Measurements from ENCODE around the gene DGCR2. TPM values are rescaled to one million over a fixed set of nuclear protein-coding genes. Genes with fewer than 3 reads are reported as not detected.

DGCR2 gene
- polyA plus RNA-seq, 1 donor from 2014 or later = 67.1 TPM

DNA sequence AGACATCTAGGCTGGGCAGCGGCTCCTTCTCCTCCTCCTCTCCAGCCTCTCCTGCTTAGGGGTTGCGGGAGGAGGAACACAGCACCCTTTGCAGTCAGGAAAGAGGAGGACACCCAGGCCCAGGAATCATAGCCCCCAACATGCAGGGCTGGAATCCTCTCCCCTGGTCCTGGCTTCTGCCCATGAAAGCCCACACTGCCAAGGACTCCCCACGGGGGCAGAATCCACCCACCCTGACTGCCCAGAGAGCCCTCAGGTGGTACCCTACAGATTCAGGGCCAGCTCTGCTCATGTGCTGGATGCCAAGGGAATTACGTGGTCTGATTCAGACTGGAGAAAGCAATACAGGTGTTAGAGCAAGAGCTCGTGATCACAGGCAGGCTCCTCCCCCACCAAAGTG lies 17.8 kb upstream of the DGCR2 start:
- no peaks in the 10 kb centered on the region for H3F3A ChIP-seq (ENCODE audit: insufficient read depth, low read length, poor library complexity, severe bottlenecking)
- no peaks in the 10 kb centered on the region for H4K20me1 ChIP-seq (ENCODE audit: insufficient read depth)
- no peaks in the 10 kb centered on the region for H3K27me3 ChIP-seq (ENCODE audit: insufficient read depth, low read depth, low read length)
- H3K79me2 ChIP-seq (replicated peaks; ENCODE audit: insufficient read depth, low read length) = peaks cover 8% of the 10 kb centered on the region
- H3K27ac ChIP-seq (ENCODE audit: low read length) = no peak overlapping the region
- H3K4me3 ChIP-seq (ENCODE audit: low read length) = no peak overlapping the region
- H3K4me2 ChIP-seq (ENCODE audit: low read length) = no peak overlapping the region
- no peaks in the 10 kb centered on the region for H3K36me3 ChIP-seq (ENCODE audit: insufficient read depth, low read length)
- H3K9ac ChIP-seq (ENCODE audit: low read length) = no peak overlapping the region
- TF ChIP-seq TAF1 (IDR thresholded peaks at IDR 0.05; ENCODE audit: low read depth) = no peak
- TF ChIP-seq EP300 (conservative IDR thresholded peaks at IDR 0.05; ENCODE audit: poor library complexity, severe bottlenecking) = no peak
- no peak for TF ChIP-seq MXI1 (conservative IDR thresholded peaks at IDR 0.05; ENCODE audit: poor library complexity, severe bottlenecking)
- TF ChIP-seq, protein P1, sequence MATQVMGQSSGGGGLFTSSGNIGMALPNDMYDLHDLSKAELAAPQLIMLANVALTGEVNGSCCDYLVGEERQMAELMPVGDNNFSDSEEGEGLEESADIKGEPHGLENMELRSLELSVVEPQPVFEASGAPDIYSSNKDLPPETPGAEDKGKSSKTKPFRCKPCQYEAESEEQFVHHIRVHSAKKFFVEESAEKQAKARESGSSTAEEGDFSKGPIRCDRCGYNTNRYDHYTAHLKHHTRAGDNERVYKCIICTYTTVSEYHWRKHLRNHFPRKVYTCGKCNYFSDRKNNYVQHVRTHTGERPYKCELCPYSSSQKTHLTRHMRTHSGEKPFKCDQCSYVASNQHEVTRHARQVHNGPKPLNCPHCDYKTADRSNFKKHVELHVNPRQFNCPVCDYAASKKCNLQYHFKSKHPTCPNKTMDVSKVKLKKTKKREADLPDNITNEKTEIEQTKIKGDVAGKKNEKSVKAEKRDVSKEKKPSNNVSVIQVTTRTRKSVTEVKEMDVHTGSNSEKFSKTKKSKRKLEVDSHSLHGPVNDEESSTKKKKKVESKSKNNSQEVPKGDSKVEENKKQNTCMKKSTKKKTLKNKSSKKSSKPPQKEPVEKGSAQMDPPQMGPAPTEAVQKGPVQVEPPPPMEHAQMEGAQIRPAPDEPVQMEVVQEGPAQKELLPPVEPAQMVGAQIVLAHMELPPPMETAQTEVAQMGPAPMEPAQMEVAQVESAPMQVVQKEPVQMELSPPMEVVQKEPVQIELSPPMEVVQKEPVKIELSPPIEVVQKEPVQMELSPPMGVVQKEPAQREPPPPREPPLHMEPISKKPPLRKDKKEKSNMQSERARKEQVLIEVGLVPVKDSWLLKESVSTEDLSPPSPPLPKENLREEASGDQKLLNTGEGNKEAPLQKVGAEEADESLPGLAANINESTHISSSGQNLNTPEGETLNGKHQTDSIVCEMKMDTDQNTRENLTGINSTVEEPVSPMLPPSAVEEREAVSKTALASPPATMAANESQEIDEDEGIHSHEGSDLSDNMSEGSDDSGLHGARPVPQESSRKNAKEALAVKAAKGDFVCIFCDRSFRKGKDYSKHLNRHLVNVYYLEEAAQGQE (IDR thresholded peaks at IDR 0.05; ENCODE audit: borderline replicate concordance) = no peak
- TF ChIP-seq EZH2 (IDR thresholded peaks at IDR 0.05; ENCODE audit: borderline replicate concordance, insufficient read depth, low read length, poor library complexity, severe bottlenecking) = no peak
- TF ChIP-seq POLR2AphosphoS5 (IDR thresholded peaks at IDR 0.05) = no peak
- TF ChIP-seq, protein P2, sequence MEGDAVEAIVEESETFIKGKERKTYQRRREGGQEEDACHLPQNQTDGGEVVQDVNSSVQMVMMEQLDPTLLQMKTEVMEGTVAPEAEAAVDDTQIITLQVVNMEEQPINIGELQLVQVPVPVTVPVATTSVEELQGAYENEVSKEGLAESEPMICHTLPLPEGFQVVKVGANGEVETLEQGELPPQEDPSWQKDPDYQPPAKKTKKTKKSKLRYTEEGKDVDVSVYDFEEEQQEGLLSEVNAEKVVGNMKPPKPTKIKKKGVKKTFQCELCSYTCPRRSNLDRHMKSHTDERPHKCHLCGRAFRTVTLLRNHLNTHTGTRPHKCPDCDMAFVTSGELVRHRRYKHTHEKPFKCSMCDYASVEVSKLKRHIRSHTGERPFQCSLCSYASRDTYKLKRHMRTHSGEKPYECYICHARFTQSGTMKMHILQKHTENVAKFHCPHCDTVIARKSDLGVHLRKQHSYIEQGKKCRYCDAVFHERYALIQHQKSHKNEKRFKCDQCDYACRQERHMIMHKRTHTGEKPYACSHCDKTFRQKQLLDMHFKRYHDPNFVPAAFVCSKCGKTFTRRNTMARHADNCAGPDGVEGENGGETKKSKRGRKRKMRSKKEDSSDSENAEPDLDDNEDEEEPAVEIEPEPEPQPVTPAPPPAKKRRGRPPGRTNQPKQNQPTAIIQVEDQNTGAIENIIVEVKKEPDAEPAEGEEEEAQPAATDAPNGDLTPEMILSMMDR (IDR thresholded peaks at IDR 0.05; ENCODE audit: poor library complexity, severe bottlenecking) = no peak
- no peak for TF ChIP-seq SMC3 (conservative IDR thresholded peaks at IDR 0.05; ENCODE audit: poor library complexity)
- no peak overlapping the region for H2AFZ ChIP-seq (ENCODE audit: low read depth, low read length)
- no peaks in the 10 kb centered on the region for H3K9me3 ChIP-seq (ENCODE audit: low read length)
- no peaks in the 10 kb centered on the region for H3K9me2 ChIP-seq (ENCODE audit: insufficient read depth, low read length)

DNA sequence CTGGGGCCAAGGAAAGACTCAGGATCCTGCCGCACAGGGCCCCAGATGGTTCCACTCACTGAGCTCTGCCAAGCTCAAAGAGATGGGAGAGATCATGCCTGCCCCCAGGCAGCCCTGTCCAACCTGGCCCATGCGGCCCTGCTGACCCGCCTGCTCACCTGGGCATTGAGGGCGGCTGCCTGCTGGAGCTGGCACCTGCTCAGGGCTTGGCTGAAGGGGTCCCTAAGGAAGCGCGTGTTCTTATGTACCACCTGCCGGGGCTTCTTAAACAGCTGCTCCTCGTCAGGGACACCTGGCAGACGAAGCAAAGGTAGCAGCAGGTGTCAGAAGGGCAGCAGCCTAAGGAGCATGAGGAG lies 16.8 kb upstream of the DGCR2 start:
- Histone ChIP-seq H4K20me1 (ENCODE audit: insufficient read depth) (no peaks in the 10 kb centered on the region), H3K36me3 (ENCODE audit: insufficient read depth, low read length) (no peaks in the 10 kb centered on the region), H3K79me2 (replicated peaks; ENCODE audit: insufficient read depth, low read length) (peaks cover 4% of the 10 kb centered on the region), H3K9me3 (ENCODE audit: low read length) (no peaks in the 10 kb centered on the region), H2AFZ (ENCODE audit: low read depth, low read length) (no peak overlapping the region), H3F3A (ENCODE audit: insufficient read depth, low read length, poor library complexity, severe bottlenecking) (no peaks in the 10 kb centered on the region), H3K27ac (ENCODE audit: low read length) (no peak overlapping the region), H3K9ac (ENCODE audit: low read length) (no peak overlapping the region), H3K27me3 (ENCODE audit: insufficient read depth, low read depth, low read length) (no peaks in the 10 kb centered on the region), H3K4me3 (ENCODE audit: low read length) (no peak overlapping the region), H3K4me2 (ENCODE audit: low read length) (no peak overlapping the region), H3K9me2 (ENCODE audit: insufficient read depth, low read length) (no peaks in the 10 kb centered on the region)
- TF ChIP-seq, protein P1 (IDR thresholded peaks at IDR 0.05; ENCODE audit: borderline replicate concordance) = no peak
- no peak for TF ChIP-seq RAD21 (conservative IDR thresholded peaks at IDR 0.05)
- TF ChIP-seq EZH2 (IDR thresholded peaks at IDR 0.05; ENCODE audit: borderline replicate concordance, insufficient read depth, low read length, poor library complexity, severe bottlenecking) = no peak
- no peak for TF ChIP-seq MXI1 (conservative IDR thresholded peaks at IDR 0.05; ENCODE audit: poor library complexity, severe bottlenecking)
